ENCODE results near the gene SAXO2. TPM values are rescaled to one million over a fixed set of nuclear protein-coding genes. Genes with fewer than 3 reads are reported as not detected.
"Not testable (repeated sequence)": the region's sequence is repeated elsewhere in the genome, so short reads cannot be mapped to it uniquely, and the experiment has no call there.

Gene SAXO2
- total RNA-seq, 1 experiment from 2014 or later: 0.42 TPM

DNA sequence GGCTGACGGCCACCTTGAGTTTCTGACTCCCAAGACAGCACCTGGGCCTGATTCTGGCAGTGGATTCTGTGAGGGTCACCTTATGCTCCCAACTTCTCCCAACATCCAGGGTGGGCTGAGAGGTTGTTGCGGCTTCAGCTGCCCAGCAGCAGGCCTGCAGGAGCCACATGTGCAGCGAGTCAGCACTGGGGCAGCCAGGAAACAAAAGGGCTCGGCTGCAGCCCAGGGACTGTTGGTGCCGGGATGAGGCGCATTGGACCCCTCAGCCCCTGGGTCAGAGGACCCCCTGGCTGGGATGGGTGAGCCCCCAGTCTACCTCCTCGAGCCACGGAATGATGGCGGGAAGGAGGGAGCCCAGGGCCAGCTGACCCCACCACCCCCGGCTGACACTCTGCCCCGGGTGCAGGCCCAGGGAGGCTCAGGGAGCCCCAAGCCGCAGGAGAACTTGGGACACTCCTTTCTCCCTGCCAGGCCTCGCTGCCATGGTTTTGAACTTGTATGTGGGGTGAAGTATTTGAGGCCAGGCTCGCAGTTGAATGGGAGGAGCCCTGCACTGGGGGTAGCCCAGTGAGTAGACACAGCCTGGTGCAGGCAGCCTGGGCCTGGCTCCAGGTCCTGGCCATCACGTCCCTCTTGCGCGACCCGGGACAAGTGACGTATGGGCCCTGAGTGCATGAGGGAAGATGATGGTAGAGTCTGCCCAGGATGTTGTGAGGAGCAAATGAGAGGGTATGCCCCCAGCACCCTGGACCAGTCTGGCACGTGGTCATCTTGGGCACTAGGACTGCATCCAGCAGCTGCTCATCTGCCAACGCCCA is 51.5 kb downstream of the SAXO2 start:
- DNase-seq (ENCODE audit: low read depth): not testable (repeated sequence)

DNA sequence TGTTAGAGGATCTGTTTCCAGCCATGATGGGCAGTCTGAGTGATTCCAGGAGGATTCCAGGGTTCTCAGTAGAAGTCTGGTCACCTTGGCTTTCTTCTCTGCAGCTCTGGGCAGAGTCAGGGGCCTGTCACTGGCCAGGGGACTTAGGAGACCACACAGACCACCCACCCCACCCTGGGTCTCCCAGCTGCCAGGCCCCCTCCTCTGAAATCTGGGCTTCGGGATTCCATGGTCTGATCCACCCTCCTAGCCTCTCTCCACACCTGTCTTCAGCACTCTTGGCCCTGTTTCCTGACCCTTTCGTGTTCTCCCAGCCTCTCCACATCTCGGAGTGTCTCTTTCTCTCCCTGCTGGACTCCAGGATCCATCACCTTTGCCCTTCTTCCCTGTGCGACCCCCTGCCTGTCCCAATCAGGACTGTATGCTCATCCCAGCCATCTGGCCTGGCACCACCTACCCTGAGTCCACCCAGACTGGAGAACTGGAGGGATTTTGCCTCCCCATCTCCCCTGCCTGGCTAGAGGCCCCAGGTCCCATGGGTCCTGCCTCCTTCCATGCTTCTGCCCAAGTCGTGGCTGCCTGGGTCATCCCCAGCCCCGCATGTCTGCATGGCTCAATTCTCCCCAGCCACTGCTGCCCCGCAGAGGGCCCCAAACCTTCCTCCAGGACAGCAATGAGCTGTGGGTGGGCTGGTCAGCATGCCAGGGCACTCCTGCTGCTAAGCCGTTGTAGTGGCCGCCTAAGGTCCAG is 52.3 kb downstream of the SAXO2 start:
- no peak for DNase-seq (ENCODE audit: low read depth)

DNA sequence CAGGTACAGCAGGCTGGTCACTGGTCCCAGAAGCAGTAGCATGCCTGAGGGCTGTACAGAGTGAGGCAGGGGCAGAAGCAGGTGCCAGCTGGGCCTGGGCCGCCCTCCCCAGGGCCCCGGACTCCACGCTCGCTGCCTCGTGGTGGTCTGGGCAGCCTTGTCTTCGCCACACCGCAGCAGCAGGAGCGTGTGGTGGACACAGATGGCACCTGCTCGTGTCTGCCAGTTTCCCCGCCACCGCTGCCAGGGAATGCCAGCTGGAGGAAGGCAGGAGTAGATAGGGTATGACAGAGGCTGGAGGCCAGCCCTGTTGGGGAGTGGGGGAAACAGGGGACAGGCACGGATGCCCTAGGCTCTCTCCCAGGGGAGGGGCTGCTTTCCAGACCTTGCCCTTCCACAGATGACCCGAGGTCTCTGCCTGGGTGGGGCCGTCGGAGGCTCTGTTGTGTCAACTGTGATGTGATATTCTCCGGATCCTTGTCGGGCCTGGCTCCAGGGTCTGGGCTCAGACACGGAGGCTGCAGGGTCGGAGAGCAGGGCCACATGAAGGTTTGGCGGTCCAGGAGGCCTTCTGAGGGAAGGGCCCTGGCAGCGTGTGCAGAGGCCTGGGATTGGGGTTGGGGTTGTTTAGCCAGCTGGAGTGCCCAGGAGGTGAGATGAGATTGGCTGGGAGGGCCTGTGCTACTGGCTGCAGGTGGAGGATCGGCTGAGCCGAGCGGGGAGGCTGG is 53.1 kb downstream of the SAXO2 start:
- no peak for DNase-seq (ENCODE audit: low read depth)

DNA sequence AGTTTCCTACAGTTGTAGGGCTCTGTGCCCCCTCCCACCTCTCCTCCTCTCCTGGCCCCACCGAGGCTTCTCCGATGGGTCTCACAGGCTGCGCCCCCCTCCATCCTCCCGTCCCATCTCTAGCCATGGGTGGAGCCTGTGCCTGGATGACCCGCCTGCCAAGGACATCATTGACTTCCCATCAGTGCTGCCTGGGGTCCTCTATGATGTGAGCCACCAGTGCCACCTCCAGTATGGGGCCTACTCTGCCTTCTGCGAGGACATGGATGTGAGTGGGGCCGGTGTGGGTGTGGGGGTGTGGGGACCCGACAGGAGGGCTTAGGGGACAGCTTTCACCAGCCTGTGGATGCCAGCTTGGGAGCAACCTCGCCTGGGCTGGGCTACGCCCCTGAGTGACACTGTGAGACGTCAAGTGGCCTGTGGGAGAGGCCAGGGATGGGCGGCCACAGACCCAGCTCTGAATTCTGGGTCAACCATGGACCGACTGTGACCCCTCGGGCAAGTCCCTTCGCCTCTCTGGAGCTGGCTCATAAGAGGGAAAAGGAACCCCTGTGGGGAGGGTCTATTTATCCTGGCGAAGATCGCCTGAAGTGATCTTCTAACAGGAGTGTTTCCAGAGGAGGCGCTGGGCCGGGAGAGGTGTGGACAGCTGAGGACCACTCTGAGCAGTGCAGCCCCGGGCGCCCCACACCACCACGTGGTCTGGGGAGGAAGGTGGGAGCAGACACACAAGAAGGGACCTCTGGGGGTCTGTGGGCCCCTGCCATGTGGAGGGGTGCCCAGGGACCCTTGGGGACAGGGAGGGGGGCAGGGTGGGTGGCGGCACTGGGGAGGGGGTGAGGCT is 53.9 kb downstream of the SAXO2 start:
- DNase-seq (ENCODE audit: low read depth): not testable (repeated sequence)

DNA sequence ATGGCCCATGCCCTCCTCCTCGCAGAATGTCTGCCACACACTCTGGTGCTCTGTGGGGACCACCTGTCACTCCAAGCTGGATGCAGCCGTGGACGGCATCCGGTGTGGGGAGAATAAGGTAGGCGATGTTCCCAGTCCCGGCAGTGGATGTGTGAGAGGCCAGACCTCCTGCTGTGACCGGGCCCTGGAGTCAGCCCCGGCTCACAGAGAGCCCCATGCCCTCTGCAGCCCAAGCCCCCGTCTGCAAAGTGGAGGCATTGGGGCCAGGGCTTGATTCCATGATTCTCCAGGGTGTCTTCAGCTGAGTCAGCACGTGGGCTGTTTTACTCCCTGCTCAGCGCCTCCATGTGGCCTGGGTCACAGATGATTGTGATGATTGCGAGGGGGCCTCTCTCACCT is 54.5 kb downstream of the SAXO2 start:
- no peak for DNase-seq (ENCODE audit: low read depth)

DNA sequence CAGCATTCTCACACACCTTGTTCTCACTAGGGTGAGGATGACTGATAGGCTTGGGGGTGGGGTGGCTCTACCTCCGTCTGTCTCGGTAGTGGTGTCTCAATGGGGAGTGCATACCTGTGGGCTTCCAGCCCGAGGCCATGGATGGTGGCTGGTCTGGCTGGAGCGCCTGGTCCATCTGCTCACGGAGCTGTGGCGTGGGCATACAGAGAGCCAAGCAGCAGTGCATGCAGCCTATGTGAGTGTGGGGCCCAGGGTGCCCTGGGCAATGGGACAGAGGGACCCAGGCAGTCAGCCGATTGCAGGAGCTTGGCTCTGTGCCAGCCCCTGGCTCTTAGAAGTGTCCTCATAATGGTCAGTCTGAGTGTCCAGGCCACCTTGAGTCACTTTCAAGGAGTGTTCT is 54.9 kb downstream of the SAXO2 start:
- DNase-seq (ENCODE audit: low read depth): not testable (repeated sequence)

DNA sequence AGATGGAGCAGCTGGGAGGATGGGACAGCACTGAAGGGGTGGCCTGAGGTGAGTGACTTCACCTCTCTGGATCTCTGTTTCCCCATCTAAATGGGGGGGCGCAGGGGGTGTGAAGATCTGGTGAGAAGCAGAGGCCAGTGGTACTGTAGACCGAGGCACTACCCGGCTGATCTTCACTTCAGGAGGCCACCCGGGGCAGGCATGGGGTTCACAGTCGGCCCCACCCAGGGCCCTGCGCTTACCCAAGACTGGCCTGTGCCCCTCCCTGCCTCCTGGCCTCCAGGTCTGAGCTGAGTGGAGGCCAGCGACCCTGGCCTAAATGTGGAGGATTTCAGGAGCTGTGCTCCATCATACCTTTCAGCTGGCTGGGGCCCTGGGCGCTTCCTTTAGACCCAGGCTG is 55.7 kb downstream of the SAXO2 start:
- DNase-seq (ENCODE audit: low read depth): not testable (repeated sequence)

DNA sequence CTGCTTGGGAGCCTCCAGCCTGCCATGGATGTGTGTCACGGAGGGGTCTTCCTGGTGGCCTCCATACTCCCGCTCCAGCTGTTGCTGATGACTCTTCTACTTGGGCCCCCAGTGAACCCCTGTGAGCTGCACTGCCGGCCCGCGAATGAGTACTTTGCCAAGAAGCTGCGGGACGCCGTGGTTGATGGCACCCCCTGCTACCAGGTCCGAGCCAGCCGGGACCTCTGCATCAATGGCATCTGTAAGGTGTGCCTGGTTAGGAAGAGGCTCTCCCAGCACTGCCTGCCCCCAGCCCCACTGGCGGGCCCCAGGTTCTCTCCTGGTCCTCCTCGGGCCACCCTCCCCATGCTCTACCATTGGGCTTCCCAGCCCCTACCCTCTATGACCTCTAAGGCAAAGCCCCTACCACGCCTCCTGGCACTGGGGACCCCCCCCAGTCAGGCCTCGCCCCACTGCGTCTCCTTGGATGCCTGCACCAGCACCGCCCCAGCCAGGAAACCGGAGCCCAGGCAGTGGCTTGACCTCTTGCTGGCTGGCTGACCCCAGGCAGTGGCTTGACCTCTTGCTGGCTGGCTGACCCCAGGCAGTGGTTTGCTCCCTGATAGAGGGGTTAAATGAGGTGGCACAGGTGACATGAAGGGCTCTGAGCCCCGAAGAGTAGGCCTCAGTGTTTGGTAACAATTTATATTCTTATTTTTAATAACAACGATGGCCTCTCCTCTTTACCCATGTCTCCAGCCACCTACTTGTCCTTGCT is 57.1 kb downstream of the SAXO2 start:
- DNase-seq (ENCODE audit: low read depth): not testable (repeated sequence)

DNA sequence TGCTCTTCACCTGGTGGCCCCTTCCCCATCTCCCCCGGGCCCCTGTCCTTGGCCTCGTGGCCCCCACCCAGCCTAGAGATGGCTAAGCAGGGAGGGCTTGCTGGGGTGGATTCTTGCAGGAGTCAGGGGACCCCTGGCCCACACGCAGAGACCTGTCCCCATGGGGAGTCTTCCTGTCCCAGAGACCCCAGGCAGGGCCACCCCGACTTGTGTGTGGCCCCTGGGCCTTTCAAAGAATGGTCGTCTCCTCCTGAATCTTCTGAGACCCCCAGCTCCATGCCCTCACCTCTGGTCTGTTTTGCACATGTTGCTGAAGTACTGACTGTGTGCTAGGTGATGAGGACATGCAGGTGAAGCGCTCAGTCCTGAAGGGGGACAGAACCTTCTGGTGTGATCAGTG is 58.2 kb downstream of the SAXO2 start:
- not testable (repeated sequence) for DNase-seq (ENCODE audit: low read depth)

DNA sequence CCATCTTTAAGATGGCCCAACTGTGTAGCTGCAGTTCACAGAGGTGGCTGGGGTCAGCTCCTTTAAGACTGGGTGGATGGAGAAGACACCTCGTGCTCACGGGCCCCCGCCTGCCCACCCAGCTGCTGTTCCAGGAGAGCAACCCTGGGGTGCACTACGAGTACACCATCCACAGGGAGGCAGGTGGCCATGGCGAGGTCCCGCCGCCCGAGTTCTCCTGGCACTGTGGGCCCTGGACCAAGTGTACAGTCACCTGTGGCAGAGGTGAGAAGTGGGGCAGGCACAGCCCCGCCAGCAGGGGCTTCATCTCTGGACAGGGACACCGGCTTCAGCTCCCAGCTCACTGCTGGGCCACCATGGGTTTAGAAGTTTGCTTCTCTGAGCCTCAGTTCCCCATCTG is 59.9 kb downstream of the SAXO2 start:
- not testable (repeated sequence) for DNase-seq (ENCODE audit: low read depth)

DNA sequence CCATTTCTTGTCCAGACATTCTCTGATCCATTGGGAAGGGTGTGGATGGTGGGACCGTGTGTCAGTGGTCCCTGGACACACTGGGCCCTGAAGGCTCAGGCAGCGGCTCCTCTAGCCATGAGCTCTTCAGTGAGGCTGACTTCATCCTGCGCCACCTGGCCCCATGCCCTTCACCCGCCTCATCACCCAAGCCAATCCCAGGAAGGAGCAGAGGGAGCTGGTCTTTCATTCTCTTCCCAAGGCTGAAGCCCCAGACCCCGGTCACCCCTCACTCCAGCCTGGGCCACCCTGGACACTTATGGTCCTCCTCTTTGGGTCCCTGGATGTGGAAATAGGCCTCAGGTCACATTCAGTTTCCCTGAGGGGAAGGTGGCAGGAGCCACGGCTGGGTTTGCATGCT is 62.2 kb downstream of the SAXO2 start:
- not testable (repeated sequence) for DNase-seq (ENCODE audit: low read depth)

DNA sequence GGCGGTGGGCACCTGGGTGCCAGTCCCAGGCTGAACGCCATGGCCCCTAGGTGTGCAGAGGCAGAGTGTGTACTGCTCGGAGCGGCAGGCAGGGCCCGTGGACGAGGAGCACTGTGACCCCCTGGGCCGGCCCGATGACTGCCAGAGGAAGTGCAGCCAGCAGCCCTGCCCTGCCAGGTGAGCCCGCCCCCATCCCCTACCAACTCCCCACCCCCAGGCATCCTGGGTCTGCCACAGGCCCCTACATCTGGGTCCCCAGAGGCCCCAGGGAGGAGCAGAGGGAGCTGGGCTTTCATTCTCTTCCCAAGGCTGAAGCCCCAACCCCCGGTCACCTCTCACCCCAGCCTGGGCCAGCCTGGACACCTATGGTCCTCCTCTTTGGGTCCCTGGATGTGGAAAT is 63.0 kb downstream of the SAXO2 start:
- not testable (repeated sequence) for DNase-seq (ENCODE audit: low read depth)

DNA sequence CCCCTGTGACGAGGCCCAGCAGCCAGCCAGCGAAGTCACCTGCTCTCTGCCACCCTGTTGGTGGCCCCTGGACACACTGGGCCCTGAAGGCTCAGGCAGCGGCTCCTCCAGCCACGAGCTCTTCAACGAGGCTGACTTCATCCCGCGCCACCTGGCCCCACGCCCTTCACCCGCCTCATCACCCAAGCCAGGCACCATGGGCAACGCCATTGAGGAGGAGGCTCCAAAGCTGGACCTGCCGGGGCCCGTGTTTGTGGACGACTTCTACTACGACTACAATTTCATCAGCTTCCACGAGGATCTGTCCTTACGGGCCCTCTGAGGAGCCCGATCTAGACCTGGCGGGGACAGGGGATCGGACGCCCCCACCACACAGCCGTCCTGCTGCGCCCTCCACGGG is 64.3 kb downstream of the SAXO2 start:
- DNase-seq (ENCODE audit: low read depth): not testable (repeated sequence)

DNA sequence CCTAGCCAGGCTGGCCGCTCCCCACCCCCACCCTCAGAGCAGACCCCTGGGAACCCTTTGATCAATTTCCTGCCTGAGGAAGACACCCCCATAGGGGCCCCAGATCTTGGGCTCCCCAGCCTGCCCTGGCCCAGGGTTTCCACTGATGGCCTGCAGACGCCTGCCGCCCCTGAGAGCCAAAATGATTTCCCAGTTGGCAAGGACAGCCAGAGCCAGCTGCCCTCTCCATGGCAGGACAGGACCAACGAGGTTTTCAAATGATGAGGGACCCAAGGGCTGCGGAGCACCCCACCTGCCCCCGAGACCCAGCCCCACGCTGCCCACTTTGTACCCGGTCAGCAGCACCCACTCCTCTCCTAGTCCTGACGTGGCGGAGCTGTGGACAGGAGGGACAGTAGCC is 64.8 kb downstream of the SAXO2 start:
- not testable (repeated sequence) for DNase-seq (ENCODE audit: low read depth)

DNA sequence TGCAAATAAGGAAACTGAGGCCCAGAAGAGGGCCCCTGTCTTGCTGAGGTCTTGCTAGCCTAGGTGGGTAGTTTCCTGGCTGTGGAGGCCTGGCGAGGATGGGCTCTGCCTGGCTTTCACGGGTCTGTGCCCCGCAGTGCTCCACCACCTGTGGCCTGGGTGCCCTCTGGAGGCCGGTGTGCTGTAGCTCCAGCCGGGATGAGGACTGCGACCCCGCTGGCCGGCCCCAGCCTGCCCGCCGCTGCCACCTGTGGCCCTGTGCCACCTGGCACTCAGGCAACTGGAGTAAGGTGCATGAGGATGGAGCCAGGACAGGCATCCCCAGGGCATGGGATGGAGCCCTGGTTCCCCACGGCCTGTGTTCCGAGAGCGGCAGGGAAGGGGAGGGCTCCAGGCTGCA is 66.4 kb downstream of the SAXO2 start:
- not testable (repeated sequence) for DNase-seq (ENCODE audit: low read depth)

DNA sequence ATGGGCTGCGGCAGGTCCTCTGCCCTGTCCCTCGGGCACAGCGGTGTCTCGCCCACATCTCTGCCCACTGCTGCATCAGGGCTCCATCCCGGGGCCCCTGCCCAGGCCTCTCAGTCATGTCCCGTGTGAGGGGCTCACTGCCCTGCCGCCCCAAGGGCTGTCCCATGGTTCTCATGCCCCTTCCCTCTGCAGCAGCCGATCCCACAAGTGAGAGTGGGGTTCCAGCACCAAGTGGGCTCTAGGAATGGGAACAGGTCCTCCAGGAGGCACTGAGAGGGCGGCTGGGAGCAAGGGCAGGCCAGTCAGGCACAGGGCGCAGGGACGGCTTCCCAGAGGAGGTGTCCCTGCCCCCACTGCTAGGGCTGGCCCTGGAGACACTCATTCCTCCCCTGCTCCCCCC is 68.3 kb downstream of the SAXO2 start:
- not testable (repeated sequence) for DNase-seq (ENCODE audit: low read depth)

DNA sequence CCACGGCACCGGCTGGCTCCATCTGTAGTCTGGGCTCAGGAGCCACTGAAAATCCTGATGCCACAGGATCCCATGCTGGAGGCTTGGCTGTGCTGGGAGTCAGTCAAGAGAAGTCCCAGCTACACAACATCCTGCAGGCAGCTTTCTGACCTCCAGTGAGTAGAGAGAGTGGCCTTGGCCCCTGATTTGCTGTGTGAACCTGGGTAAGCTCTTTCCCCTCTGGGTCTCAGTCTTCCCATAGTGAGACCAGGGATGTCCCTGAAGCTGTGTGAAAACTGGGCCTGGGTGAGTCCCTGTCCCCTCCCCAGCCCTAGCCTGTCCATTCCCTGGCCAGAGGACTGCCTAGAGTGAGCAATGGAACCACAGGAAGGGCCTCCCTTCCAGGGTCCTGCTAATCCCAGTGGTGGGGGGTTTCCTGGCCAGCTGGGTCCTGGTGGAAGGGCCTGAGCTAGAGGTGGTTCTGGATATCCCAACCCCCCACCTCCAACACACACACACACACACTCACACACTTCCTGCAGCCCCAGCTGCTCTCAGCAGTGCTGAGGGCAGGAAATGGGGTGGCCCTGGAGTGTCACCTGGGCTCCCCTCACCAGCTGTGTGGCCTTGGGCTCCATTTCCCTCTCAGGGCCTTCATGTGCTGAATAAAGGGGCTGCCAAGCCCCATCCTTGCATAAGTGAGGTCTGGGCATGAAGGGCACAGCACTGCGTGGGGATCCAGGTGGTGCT is 69.1 kb downstream of the SAXO2 start:
- not testable (repeated sequence) for DNase-seq (ENCODE audit: low read depth)

DNA sequence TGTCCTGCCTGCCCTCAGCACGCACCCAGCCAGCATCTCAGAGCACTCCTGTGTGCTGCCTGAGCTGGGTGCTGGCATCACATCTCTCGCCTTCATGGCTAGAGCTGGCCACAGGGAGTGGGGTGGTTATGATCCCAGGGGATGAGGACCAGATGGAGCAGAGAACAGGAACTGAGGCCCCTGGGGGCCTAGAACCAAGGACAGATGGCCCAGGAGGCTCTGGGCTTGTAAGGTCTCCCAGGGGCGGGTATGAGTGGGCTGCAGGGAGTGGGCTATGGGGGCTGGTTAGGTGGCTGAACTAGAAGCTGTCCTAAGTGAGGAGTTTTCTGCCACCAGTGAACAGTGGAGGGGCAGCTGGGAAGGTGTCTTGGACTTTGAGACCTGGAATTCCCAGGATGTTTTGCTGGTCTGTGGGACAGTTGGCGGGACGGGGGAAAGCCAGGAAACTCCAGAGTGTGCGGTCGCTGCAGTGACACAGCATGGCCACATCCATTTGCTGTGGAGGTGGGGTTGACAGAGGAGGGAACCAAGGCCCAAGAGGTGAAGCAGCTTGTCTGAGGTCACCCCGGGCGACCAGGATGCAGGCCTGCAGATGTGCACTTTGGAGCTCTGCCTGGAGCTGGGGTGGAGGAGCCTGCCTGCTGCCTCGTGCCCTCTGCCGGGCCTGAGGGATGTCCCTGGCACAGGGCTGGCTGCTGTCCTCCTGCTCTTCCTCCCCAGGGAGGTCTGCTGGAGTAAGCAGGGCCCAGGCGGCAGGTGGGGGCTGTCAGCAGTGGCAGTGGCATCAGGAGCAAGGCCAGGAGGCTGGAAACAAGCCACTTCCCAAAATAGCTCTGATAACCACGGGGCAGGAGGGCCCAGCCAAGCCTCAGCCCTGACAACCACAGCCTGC is 70.3 kb downstream of the SAXO2 start:
- not testable (repeated sequence) for DNase-seq (ENCODE audit: low read depth)

Measured in M059J (cell line).